Stimulated activated CD4-positive, alpha-beta T cell treated with anti-CD3 and anti-CD28 coated beads, TNF-alpha, amount 100 ng/mL, for 1 hour (primary cell): Measurements from ENCODE around the gene STYK1.
A peak's percentile ranks its signal among the peaks of the same experiment; 100 is the strongest.

Source experiments
- DNase-seq, 3 donors: peaks; one replicate each; pipeline ENCODE4 v3.0.0-alpha.2; 2020; ENCODE audit warnings: low read depth in 3 of 3, low spot score in 1 of 3

STYK1 gene

DNA sequence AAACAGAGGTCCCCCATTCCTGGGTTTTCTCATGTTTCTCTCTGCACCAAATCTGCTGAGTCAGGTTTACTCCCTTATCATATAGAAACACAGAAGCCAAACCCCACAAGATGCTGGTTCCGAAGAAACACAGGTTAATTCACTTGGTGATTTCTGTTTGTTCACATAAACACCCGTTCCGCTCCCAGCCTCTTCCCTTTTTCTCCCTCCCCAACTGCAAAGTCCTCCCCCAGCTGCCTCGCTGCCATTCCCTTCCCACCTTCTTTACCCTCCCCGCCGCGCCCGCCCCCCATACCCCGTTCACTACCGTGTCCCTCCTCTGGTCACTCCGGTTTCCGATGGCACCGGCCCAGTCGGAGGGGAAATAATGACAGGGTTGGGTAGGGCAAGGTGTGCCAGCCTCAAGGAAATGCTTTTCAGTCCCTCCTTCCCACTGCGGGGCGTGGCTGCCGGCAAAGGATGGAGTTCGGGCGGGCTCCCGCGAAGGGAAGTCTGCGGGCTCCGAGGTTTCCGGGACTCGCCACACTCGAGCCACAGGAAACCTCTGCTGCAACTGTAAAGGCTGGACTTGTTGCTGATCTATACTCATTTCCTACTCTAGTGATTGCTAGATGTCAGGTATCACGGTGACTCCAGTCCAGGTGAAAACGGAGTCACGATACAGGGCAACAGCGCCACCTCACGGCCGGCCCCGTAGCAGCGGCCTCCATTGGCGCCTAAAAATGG lies at the start of gene STYK1:
STYK1 (minus strand) TSS at position 394 of the 726 bp plus-strand sequence. CDS start 39,434 bp downstream, outside the sequence.
- peak in 2 of 3 donors; percentile 19 to 60 for DNase-seq

- DNase-seq, result peak in 1 of 3 donors; percentile 44
These were observed 49.3 kb upstream of the STYK1 start, which contains the start of gene YBX3 for GRCh38 chr12:10722905-10723746. TSS of gene YBX3 (minus strand) at chr12:10723323. CDS start at chr12:10723111, 212 bp downstream.

DNA sequence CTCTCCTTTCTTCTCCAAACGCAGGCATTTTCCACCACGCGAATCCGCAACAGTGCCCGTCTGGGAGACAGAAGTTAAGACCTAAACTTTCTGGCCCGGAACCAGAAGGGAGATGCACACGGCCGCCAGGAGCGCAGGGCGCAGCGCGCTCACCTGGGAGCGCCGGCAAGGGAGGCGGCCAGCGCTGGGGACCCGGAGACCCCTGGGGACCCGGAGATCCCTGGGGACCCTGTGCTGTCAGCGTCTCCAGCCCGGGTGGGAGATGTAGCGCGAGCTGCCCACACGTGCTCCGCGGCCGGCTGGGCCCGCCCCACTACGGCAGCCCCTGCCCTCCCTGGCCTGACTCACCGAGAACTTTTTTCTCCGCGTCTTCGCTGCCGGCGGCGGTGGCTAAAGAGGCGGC lies 48.7 kb upstream of the STYK1 start:
- peak in 1 of 3 donors; percentile 39 for DNase-seq

DNA sequence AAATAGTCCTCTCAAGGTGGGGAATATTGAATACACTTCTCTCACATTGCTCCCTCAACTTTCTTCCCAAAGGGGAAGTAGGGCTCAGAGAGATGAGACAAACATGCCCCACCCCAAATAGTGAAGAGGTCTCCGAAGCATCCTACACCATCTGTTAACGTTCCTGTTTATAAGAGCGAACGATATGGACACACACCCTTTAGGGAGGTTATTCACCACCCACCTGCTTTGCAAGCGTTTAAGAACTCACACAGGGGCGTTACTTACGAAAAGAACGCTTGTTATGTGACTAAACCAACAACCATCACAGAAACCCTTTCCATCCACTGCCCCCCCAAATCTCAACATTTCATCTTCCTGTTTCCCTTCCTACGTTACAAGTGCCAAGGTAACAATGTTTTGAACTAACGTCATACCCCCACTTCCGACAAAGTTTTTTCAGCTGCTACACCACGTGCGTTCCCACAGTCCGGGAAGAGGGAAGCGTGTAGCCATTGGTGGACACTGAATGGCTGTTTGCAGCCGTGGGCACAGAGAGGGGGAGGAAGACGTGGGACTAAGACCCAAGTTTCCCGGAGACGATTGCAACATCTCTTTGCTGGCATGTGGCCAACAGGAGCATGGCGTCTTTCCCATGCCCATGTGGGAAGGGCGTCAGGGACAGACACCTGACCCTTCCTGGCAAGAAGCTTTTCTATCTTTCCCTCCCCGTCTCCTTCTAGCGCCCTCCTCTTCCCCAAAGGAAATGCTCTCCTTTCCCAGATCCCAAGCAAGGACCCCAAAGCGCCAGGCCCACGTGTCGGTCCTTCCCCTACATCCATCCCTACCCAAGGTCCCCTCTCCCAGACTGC lies 48.0 kb upstream of the STYK1 start:
- peak in 1 of 3 donors; percentile 30 for DNase-seq

DNA sequence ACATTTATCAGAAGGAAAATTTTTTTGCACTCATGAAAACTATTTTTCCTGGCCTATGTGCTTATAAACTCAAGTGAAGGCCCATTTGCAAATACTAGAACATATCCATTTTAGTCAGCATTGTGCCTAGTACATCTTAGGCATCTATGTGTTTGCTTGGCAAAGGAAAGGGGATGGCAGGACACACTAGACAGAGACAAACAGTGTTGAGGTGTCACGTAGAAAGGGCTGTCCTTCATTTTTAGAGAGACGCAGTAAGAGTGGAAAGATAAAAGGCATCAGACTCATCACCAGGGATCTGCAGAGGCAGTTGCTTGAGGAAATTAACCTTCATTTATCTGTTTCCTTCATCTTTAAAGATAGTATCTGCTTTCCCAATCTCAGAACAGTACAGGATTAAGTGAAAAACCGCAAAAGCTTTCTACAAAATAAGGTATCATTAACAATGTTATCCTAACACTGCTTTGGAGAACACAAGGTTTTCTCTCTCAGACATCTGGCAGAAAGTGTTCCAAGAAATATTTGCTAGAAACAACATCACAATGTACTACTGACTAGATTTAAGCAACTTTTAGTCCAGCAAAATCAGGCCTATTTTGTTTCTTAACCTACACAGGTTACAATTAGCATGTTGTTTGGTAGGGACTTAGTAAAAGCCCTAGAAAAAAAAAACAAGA lies 47.3 kb upstream of the STYK1 start:
- DNase-seq, result no peak

- no peak for DNase-seq
These were observed 45.6 kb upstream of the STYK1 start for GRCh38 chr12:10719482-10719881.

- DNase-seq, result no peak
These were observed 44.5 kb upstream of the STYK1 start for GRCh38 chr12:10718279-10718821.

GRCh38 chr12:10717410-10717809 lies 43.6 kb upstream of the STYK1 start:
- DNase-seq, result no peak

GRCh38 chr12:10716704-10717315 lies 43.0 kb upstream of the STYK1 start:
- no peak for DNase-seq

- DNase-seq, result no peak
These were observed 42.4 kb upstream of the STYK1 start for GRCh38 chr12:10716277-10716676.

GRCh38 chr12:10715491-10715890 lies 41.6 kb upstream of the STYK1 start:
- no peak for DNase-seq

- no peak for DNase-seq
These were observed 36.0 kb upstream of the STYK1 start for GRCh38 chr12:10709808-10710207.

- no peak for DNase-seq
These were observed 35.0 kb upstream of the STYK1 start for GRCh38 chr12:10708862-10709261.

DNA sequence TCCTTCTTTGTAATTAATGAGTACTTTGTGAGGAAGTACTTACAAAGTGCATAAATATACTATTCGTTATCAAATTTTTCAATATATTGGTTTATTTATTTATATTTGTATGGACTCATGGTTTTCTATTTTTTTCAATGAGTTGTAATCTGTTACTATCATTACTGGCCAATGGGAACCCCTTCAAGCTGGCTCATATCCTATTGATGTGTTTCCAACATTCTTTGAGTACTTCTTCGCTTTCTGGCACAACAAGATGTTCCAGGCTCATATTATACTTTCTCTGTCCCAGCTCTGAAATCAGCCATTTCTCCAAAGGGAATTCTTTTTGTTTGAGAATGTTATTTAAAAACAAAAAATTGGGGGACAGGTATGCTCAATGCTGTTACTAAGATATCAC lies 31.8 kb upstream of the STYK1 start:
- DNase-seq, result no peak

DNA sequence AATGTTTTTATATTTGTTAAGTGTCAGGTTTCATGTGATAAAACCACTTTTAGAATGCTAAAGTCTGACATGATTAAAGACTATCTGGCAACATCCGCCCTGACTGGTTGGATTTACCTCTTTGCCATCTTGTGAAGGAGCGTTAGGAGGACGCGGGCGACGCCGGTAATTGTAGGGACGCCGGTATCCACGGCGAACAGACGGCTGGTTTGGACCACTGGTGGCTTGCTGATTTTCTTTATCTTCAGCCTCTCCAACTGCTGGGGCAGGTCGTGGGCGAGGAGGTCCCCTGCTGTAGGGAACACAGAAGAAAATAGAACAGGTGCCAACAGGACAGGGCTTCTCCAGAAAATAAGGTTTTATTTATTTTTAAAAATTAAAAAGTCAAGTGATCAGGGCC lies 28.0 kb upstream of the STYK1 start:
- DNase-seq, result no peak

GRCh38 chr12:10701131-10701681 lies 27.4 kb upstream of the STYK1 start:
- peak in 1 of 3 donors; percentile 24 for DNase-seq

DNA sequence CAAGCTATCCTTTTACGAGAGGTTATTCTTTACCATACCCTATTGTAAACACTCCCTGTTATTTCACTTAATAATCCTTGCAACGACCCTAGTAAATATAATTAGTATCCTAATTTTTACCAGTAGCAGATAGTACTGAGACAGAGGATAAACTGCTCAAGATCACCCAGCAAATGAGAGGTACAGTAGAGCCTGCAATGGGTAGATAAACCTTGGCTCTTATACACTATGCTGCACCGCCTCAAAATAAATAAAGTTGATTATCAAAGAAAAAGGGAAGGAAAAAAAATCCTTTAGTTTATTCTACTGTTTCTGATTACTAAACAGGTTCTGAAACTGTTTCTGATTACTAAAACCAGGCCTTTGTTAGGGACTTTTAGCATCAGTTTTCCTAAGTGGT lies 26.7 kb upstream of the STYK1 start:
- DNase-seq, result no peak

GRCh38 chr12:10697862-10698261 lies 24.0 kb upstream of the STYK1 start:
- no peak for DNase-seq

- no peak for DNase-seq
These were observed 23.3 kb upstream of the STYK1 start for GRCh38 chr12:10697156-10697555.

GRCh38 chr12:10690906-10691305 lies 17.1 kb upstream of the STYK1 start:
- DNase-seq, result no peak
